ENCODE measurements around the gene VAC14. TPM values are rescaled to one million over a fixed set of nuclear protein-coding genes. Genes with fewer than 3 reads are reported as not detected.

VAC14 gene
- polyA plus RNA-seq, 2 of the 4 experiments (the other 2 are of a cell fraction) = 25.3 to 27.0 TPM

DNA sequence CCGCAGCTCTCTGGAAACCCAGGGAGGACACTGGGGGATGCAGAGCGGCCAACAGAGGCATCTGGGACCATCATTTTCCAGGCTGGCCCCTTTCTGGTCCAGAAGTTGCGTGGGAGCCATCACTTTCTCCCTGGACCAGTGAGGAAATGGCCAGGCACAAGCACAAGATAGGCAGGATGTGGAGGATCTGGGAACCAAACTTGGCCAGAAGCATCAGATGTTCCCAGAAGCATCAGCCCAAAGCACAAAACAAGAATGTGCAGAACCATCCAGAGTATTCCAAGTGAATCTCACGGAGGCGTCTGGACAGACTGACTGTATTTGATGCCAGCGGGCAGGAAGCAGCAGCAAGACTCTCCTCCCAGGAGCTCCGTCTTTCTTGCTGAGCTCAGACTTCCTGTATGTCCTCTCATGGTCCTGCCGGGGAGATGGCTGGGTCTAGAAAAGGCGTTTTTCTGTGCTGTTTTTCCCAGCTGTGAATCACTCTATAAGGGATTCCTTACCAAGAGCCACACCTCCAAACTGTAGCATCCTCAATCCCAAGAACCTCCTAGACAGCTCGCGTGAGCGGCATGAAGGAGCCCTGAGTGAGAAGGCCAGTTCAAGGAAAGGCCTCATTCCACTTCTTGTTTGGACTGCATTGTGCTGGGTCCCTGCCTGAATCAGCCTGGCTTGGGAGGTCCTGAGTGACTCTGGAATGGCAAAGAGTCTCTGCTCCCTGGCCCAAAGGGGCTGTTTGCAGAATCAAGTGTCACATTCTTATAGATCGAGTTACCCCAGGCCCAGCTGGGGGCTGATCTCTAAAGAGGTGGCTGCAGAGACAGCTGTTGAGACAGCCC, 65.6 kb downstream of the VAC14 start:
- TF ChIP-seq NR3C1 (IDR thresholded peaks at IDR 0.05) = no peak
- TF ChIP-seq KDM5A (IDR thresholded peaks at IDR 0.05) = no peak
- TF ChIP-seq ZNF302 (CRISPR knock-in tag; IDR thresholded peaks at IDR 0.05) = no peak
- no peak for TF ChIP-seq FOXS1 (CRISPR knock-in tag; IDR thresholded peaks at IDR 0.05)
- TF ChIP-seq FOSL2 (IDR thresholded peaks at IDR 0.05) = no peak
- TF ChIP-seq FOSL2 (CRISPR knock-in tag; IDR thresholded peaks at IDR 0.05) = no peak
- no peak for TF ChIP-seq POLR2A (IDR thresholded peaks at IDR 0.05; ENCODE audit: low read length)
- TF ChIP-seq RCOR1 (IDR thresholded peaks at IDR 0.05; ENCODE audit: low read depth, low read length) = no peak
- TF ChIP-seq GATA3 (IDR thresholded peaks at IDR 0.05; ENCODE audit: borderline replicate concordance) = no peak
- no peak for TF ChIP-seq HOXB5 (CRISPR knock-in tag; IDR thresholded peaks at IDR 0.05)
- TF ChIP-seq NFE2L2 (conservative IDR thresholded peaks at IDR 0.05; ENCODE audit: low read length) = no peak
- TF ChIP-seq PBX3 (IDR thresholded peaks at IDR 0.05) = no peak
- TF ChIP-seq CHD4 (IDR thresholded peaks at IDR 0.05; ENCODE audit: borderline replicate concordance) = no peak
- TF ChIP-seq, protein P1, sequence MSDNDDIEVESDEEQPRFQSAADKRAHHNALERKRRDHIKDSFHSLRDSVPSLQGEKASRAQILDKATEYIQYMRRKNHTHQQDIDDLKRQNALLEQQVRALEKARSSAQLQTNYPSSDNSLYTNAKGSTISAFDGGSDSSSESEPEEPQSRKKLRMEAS (IDR thresholded peaks at IDR 0.05) = no peak
- TF ChIP-seq, protein P2, sequence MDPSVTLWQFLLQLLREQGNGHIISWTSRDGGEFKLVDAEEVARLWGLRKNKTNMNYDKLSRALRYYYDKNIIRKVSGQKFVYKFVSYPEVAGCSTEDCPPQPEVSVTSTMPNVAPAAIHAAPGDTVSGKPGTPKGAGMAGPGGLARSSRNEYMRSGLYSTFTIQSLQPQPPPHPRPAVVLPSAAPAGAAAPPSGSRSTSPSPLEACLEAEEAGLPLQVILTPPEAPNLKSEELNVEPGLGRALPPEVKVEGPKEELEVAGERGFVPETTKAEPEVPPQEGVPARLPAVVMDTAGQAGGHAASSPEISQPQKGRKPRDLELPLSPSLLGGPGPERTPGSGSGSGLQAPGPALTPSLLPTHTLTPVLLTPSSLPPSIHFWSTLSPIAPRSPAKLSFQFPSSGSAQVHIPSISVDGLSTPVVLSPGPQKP (IDR thresholded peaks at IDR 0.05; ENCODE audit: low read depth, low read length) = no peak
- DNase-seq (ENCODE audit: low read depth in 1 of 2, low spot score in 1 of 2) (no peak), ATAC-seq (no peak), FAIRE-seq (no peak)
- no peak overlapping the region for H3K4me2 ChIP-seq
- CTCF ChIA-PET = interaction anchor here (0.9 to 8.5 kb wide), 7 partner anchors 10 to 82 kb away, joined by 3 to 88 read pairs (median 3); no protein-coding TSS in a partner anchor
- peaks cover 9% of the 10 kb centered on the region; the same call in 2 of the 3 replicates for H3K4me1 ChIP-seq
- WGBS (ENCODE audit: missing lambda C conversion rate) = 93% methylated on average over 13 of the region's 13 CpGs
- H3K4me3 ChIP-seq = no peak overlapping the region
- POLR2A ChIA-PET = no interaction called here
- no peaks in the 10 kb centered on the region for H3K9me3 ChIP-seq
- H3K27ac ChIP-seq = no peak overlapping the region

DNA sequence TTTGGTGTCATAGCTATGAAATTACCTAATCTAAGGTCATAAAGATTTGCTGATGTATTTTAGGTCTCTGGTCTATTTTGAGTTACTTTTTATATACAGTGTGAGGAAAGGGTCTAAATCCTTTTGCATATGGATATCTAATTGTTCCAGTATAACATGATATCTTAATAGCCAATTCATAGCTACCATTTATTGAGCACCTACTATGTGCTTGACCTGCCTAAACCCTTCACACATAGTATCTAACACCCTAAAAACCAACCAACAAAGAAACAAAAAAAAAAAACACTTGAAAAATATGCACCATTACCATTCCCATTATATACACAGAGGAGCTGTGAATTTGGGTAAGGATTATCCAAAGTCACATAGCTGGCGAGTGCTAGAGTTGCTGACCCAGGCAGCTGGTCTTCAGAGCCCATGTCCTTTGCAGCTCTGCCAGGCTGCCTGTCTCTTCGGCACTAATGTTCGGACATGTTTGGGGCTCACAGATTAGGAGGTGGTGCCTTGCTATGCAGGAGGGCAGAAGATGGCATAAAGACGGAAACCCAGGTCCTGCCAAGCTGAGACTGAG, 66.3 kb downstream of the VAC14 start:
- POLR2A ChIA-PET = no interaction called here
- no peak for DNase-seq (ENCODE audit: low read depth in 1 of 2, low spot score in 1 of 2)
- WGBS (ENCODE audit: missing lambda C conversion rate) = 95% methylated on average over 4 of the region's 4 CpGs

More for the DNA sequence above, 66.3 kb downstream of the VAC14 start:
- Histone ChIP-seq H3K4me3 (no peak overlapping the region), H3K4me2 (no peak overlapping the region), H3K9me3 (no peaks in the 10 kb centered on the region), H3K27ac (no peak overlapping the region), H3K4me1 (peaks cover 9% of the 10 kb centered on the region; the same call in 2 of the 3 replicates)
- CTCF ChIA-PET = interaction anchor here (0.7 to 8.5 kb wide), 8 partner anchors 9 to 187 kb away, joined by 3 to 88 read pairs (median 3); no protein-coding TSS in a partner anchor
- TF ChIP-seq, protein P3, sequence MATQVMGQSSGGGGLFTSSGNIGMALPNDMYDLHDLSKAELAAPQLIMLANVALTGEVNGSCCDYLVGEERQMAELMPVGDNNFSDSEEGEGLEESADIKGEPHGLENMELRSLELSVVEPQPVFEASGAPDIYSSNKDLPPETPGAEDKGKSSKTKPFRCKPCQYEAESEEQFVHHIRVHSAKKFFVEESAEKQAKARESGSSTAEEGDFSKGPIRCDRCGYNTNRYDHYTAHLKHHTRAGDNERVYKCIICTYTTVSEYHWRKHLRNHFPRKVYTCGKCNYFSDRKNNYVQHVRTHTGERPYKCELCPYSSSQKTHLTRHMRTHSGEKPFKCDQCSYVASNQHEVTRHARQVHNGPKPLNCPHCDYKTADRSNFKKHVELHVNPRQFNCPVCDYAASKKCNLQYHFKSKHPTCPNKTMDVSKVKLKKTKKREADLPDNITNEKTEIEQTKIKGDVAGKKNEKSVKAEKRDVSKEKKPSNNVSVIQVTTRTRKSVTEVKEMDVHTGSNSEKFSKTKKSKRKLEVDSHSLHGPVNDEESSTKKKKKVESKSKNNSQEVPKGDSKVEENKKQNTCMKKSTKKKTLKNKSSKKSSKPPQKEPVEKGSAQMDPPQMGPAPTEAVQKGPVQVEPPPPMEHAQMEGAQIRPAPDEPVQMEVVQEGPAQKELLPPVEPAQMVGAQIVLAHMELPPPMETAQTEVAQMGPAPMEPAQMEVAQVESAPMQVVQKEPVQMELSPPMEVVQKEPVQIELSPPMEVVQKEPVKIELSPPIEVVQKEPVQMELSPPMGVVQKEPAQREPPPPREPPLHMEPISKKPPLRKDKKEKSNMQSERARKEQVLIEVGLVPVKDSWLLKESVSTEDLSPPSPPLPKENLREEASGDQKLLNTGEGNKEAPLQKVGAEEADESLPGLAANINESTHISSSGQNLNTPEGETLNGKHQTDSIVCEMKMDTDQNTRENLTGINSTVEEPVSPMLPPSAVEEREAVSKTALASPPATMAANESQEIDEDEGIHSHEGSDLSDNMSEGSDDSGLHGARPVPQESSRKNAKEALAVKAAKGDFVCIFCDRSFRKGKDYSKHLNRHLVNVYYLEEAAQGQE (IDR thresholded peaks at IDR 0.05) = no peak
- no peak for TF ChIP-seq RAD21 (conservative IDR thresholded peaks at IDR 0.05 in 1 of 2, IDR thresholded peaks at IDR 0.05 in 1 of 2)
- no peak for TF ChIP-seq RCOR1 (IDR thresholded peaks at IDR 0.05; ENCODE audit: low read depth, low read length)
- TF ChIP-seq EP300 (IDR thresholded peaks at IDR 0.05) = no peak
- no peak for TF ChIP-seq FOSL2 (IDR thresholded peaks at IDR 0.05)
- no peak for TF ChIP-seq FOSL2 (CRISPR knock-in tag; IDR thresholded peaks at IDR 0.05)
- TF ChIP-seq TP53 (CRISPR knock-in tag; IDR thresholded peaks at IDR 0.05) = no peak
- no peak for TF ChIP-seq HOXB13 (CRISPR knock-in tag; IDR thresholded peaks at IDR 0.05; ENCODE audit: low read depth)
- TF ChIP-seq HMGXB4 (CRISPR knock-in tag; IDR thresholded peaks at IDR 0.05; ENCODE audit: borderline replicate concordance) = no peak
- TF ChIP-seq CHD2 (IDR thresholded peaks at IDR 0.05; ENCODE audit: low read length, partially characterized antibody) = no peak
- FAIRE-seq = no peak
- ATAC-seq = no peak

Measured in A549 (cell line).